GM18499 (cell line): ENCODE results near the gene KIF26A.

Source experiments
- ATAC-seq: cut with Tn5 transposase; IDR thresholded peaks from one replicate; pipeline ENCODE4 v1.9.1; 2021; ENCODE audit warnings: moderate number of reproducible peaks; ENCODE audit not compliant: insufficient read depth, unreplicated experiment

The KIF26A gene

GRCh38 chr14:104126753-104127152, 11.6 kb upstream of the KIF26A start:
- no peak for ATAC-seq

GRCh38 chr14:104128981-104129380, 9.4 kb upstream of the KIF26A start:
- no peak for ATAC-seq

- ATAC-seq = no peak
Observed at GRCh38 chr14:104129556-104129955, 8.8 kb upstream of the KIF26A start.

GRCh38 chr14:104130974-104131651, 7.3 kb upstream of the KIF26A start:
- no peak for ATAC-seq

- ATAC-seq = no peak
Observed at GRCh38 chr14:104131968-104132732, 6.2 kb upstream of the KIF26A start.

- no peak for ATAC-seq
Observed at GRCh38 chr14:104132981-104133380, 5.4 kb upstream of the KIF26A start.

GRCh38 chr14:104133496-104133895, 4.9 kb upstream of the KIF26A start:
- ATAC-seq = no peak

GRCh38 chr14:104134061-104134965, 4.1 kb upstream of the KIF26A start:
- ATAC-seq = no peak

GRCh38 chr14:104135121-104135903, 3.1 kb upstream of the KIF26A start:
- ATAC-seq = no peak

GRCh38 chr14:104135904-104136471, 2.4 kb upstream of the KIF26A start:
- no peak for ATAC-seq

GRCh38 chr14:104136472-104137296, 1.7 kb upstream of the KIF26A start:
- no peak for ATAC-seq

GRCh38 chr14:104137297-104138097, 890 bp upstream of the KIF26A start:
- no peak for ATAC-seq

- no peak for ATAC-seq
Observed at GRCh38 chr14:104138718-104139459, 502 bp downstream of the KIF26A start.

GRCh38 chr14:104139460-104140212, 1.2 kb downstream of the KIF26A start:
- ATAC-seq = no peak

- no peak for ATAC-seq
Observed at GRCh38 chr14:104140213-104140462, 1.8 kb downstream of the KIF26A start.

- no peak for ATAC-seq
Observed at GRCh38 chr14:104140463-104141331, 2.3 kb downstream of the KIF26A start.
